H4 (cell line): ENCODE results near the gene NR1D1. TPM values are rescaled to one million over a fixed set of nuclear protein-coding genes. Genes with fewer than 3 reads are reported as not detected.
A peak's percentile ranks its signal among the peaks of the same experiment; 100 is the strongest.
"Not testable (repeated sequence)": the region's sequence is repeated elsewhere in the genome, so short reads cannot be mapped to it uniquely, and the experiment has no call there.

Experiments
- DNase-seq: peaks from one replicate; pipeline ENCODE4 v3.0.0-alpha.2; 2015; ENCODE audit warnings: low spot score
- total RNA-seq: library from RNA; depleted of rRNA; stranded (reverse); fragments of >200 nt; shearing (Covaris generic); gene quantifications from 2 replicates; pipeline ENCODE4 v1.2.3, GENCODE V29; 2014; rRNA removed

NR1D1 gene
- total RNA-seq: 0.39 and 2.2 TPM in 2 replicates

DNA sequence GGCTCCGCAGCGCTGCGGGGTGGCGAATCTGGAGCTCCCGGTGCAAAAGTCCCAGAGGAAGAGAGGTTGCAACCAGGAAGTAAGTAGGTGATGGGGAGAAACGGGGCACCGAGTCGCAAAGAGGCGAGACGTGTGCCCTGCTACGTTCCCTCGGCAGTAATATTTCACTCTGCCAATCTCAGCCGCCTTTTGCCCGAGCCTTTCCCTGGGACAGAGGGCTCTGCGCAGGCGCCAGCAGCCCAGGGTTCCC is at the start of gene NR1D1:
Gene NR1D1 (minus strand): TSS at position 171 of the 250 bp plus-strand sequence. CDS start 495 bp downstream, outside the sequence.
- DNase-seq: no peak

DNA sequence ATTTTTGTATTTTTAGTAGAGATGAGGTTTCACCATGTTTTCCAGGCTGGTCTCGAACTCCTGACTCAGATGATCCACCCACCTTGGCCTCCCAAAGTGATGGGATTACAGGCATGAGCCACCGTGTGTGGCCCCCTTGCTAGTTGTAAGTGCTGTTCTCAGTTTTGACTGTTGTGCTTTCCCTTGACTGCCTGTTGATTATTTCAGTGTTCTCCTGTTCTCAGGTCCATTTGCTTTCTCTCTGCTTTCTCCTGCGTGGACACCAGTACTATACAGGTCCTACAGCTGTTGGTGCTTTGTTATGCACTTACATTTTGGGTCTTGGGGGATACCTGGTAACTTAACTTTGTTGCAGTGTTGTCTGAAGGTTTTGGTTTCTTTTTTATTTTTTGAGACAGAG is 48.1 kb upstream of the NR1D1 start:
- no peak for DNase-seq

DNA sequence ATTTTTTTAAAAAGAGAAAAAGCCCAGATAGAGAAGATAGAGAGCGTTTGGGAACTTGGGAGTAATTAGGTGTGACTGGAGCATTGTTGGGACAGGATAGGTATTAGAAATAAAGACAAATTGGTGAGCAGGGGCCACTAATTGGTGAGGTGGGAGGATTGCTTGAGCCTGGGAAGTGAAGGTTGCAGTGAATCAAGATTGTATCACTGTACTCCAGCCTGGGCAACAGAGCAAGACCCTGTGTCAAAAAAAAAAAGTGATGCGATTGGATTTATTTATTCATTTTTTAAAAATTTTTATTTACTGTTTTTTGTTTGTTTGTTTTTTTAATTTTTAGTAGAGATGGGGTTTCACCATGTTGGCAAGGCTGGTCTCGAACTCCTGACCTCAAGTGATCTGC is 45.1 kb upstream of the NR1D1 start:
- no peak for DNase-seq

DNA sequence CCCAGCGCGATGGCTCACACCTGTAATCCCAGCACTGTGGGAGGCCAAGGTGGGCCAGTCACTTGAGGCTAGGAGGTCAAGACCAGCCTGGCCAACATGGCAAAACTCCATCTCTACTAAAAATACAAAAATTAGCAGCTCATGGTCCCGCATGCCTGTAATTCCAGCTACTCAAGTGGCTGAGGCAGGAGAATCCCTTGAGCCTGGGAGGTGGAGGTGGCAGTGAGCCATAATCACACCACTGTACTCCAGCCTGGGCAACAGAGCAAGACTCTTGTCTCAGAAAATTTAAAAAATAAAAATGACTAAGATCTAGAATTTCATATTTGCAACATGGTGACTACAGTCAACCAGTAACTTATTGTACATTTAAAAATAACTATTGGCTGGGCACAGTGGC is 42.8 kb upstream of the NR1D1 start:
- DNase-seq: not testable (repeated sequence)

DNA sequence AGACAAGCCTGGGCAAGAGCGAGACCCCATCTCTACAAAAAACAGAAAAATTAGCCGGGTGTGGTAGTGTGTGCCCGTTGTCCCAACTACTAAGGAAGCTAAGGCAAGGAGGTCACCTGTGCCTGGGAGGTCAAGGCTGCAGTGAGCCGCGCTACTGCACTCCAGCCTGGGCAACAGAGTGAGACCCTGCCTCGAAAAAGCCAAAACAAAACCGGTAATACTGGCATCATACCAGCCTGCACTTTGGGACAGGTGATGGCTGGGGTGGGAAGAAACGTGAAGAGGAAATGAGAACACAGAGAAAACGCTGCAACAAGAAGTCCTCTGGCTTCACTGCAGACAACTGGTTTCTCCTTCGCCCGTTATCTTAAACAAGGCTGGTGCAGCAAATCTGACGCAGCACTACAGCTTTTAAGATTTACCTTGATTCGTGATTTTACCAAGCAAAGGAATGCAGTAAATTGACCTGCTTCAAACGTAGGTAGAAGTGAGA is 39.2 kb upstream of the NR1D1 start:
- no peak for DNase-seq

DNA sequence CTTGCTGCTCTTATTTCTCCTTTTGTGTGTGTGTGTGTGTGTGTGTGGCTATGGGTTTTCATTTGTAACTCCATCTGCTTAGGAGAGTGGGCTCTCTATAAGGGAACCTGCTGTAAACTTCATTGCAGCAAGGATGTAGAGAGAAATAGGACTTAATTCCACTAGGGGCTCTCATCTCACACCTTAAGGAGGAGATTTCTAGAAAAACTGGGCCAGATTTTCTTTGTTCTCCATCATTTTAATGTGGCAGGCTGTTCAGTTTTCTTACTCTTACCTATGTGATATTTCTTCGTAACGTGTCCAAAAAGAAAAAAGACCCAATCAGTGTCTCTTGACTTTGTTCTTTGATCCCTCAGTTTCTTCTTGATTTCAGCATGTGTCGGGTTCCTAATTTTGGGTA is 35.4 kb upstream of the NR1D1 start:
- no peak for DNase-seq

DNA sequence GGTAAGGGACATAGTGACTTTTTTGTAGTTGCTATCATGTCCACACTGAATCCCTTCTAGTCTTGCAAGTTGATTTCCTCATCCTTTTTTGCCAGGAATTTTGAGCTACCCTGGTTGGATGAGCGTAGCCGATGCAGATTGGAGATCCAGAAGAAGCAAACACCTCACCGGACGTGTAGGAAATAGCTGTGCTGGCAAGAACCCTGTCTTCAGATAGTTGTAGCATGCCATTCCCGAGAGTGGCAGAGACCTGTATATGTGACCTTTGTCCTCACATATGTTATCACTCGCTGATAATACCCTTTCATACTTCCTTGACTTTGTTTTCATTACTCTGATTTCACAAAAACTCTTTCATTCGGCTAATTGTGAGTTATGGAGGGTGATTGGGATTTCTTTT is 33.8 kb upstream of the NR1D1 start:
- DNase-seq: no peak

DNA sequence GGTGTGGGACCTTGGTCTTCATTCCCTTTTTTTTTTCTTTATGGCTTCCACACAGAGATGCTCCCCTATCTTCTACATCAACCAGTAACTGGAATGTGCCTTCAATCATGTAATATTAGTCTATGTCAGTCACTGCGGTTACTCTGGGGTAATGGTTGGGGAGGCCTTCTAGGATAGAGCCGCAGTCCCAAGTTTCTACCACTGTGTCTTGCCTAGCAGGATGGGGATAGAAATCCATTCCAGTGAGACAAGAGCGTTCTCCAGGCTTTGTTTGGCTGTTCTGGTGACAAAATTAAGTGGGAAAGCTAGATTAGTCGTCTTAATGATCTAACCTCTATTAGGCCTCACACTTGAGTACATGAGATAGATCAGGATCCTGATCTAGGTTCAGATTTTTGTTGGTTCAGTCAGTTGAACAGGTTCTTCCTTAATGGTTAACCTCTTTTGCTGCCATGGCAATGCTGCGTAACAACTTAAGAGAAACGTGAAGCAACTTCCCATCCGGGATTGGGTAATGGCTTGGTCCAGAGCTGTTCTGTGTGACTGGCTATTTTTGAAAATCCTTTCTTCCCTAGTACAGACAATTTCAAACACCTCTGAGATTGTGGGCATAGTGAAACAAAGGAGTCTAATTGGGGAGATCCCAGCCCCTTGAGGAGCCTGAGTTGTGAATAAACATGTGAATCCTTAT is 30.1 kb upstream of the NR1D1 start:
- no peak for DNase-seq

DNA sequence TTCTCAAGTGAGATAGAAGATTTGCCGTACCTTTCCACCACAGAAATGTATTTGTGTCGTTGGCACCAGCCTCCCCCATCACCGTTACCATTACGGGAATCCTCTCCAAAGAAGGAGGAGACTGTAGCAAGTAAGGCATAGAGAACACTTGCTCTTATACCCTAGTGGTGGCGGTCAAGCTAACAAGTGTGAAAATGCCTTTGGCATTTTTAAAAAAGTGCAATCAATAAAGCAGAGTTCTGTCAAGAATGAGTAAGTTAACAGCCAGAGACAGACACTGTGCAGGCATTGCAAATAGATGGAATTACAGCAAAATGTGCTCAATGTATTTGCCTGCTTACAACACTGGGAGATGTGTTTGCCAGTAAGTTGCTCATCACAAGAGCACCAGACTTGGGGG is 29.1 kb upstream of the NR1D1 start:
- DNase-seq: no peak

DNA sequence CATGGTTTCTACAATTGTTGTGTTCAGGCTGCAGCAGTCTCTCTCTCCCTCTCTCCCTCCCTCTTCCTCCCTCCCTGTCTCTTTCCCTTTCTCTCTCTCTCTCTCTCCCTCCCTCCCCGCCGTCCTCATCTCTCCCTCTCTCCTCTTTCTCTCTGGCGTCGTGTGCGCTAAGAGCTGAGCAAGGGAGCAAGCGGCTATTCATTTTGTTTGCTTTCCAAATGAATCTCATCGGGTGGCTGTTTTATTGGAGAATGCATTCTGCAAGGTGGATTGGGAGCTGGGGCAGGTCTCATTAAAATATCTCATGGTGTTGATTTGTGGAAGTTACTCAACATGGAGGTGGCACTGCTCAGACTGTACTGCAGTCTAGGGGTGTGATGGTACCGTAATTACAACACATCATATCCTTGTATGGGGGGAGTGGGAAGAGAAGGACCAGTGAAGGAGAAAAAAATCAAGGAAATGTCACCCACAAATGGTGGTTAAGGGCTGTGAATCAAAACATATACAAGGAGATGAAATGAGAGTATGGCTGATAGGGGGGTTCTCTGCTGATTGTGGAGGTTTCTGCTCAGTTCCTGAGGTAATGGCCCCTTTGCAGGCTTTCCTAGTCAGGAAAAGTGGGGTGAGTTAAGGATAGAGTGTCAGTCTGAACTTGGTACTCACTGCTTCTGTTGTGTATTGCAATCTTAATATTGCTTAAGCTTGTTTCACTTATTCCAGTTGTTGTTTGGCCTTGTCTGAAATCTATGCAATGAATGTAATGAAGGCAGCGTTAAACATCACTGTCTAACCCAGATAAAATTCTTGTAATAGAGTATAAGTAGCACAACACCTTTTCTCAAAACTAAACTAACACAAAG is 24.1 kb upstream of the NR1D1 start:
- no peak for DNase-seq

DNA sequence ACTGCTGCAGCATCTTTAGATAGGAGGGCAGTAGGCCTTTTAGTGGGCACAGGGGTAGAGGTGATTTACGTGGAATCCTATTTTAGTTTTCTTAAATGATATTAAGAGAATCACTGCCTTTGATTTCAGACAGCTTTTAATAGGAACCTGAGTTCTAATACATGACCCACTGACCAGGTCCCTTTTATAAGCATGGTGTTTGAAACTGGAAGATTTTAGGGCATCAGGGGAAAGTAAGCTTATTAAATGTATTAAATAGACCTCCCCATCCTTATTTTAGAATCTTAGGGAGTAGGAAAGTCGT is 23.4 kb upstream of the NR1D1 start:
- DNase-seq: no peak

DNA sequence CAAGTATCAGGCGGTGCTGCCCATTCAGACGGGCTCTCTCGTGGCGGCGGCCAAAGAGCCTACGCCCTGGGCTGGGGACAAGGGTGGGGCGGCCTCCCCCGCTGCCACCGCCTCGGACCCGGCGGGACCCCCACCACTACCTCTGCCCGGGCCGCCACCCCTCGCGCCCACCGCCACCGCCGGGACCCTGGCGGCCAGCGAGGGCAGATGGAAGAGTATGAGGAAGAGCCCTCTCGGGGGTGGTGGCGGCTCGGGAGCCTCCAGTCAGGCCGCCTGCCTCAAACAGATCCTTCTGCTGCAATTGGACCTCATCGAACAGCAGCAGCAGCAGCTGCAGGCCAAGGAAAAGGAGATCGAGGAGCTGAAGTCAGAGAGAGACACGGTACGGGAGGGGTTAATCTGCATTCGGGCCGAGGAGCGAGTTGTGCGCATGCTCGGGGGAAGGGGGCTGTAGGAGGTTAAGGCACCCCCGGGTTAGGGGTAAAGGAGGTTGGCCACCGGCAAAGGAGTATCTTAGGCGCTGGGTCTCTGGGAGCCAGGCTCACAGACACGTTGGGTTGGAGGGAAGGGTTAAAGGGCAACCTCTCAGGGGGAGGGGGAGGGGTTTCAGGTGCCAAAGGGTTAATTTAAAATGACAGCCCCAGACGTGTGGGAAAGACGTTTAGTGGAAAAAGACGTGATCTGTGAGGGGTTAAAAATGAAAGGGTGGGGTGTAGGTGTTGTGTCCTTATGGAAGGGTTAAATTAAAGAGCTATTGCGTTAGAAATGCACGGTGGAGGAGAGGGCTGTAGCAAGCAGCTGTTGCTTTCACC is 22.8 kb upstream of the NR1D1 start:
- no peak for DNase-seq

DNA sequence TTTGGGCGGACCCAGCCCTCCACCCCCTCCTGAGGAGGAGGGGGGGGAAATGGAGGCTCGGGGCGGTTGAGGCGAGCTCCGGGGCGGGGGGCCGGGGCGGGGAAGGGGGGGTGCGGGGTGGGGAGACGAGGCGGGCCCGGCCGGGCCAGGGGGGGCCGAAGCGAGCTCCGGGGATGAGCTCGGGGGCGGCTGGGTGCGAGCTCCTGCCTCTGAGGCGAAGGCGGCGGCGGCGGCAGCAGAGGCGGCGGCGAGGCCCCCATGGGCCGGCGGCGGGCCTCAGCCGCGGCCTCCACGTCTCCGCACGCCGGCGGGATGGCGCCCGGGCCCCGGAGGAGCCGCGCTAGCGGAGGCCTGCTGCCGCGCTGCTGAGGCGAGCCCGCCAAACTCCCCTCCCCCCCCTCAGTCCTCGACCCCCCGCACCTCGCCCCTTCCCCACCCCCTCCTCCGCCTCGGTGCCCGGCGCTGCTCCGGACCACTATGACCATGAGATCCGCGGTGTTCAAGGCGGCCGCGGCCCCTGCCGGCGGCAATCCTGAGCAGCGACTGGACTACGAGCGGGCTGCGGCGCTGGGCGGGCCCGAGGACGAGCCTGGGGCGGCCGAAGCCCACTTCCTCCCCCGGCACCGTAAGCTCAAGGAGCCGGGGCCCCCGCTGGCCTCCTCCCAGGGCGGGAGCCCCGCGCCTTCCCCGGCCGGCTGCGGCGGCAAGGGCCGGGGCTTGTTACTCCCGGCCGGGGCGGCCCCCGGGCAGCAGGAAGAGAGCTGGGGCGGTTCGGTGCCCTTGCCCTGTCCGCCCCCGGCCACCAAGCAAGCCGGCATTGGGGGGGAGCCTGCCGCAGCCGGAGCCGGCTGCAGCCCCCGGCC is 22.0 kb upstream of the NR1D1 start:
- no peak for DNase-seq

DNA sequence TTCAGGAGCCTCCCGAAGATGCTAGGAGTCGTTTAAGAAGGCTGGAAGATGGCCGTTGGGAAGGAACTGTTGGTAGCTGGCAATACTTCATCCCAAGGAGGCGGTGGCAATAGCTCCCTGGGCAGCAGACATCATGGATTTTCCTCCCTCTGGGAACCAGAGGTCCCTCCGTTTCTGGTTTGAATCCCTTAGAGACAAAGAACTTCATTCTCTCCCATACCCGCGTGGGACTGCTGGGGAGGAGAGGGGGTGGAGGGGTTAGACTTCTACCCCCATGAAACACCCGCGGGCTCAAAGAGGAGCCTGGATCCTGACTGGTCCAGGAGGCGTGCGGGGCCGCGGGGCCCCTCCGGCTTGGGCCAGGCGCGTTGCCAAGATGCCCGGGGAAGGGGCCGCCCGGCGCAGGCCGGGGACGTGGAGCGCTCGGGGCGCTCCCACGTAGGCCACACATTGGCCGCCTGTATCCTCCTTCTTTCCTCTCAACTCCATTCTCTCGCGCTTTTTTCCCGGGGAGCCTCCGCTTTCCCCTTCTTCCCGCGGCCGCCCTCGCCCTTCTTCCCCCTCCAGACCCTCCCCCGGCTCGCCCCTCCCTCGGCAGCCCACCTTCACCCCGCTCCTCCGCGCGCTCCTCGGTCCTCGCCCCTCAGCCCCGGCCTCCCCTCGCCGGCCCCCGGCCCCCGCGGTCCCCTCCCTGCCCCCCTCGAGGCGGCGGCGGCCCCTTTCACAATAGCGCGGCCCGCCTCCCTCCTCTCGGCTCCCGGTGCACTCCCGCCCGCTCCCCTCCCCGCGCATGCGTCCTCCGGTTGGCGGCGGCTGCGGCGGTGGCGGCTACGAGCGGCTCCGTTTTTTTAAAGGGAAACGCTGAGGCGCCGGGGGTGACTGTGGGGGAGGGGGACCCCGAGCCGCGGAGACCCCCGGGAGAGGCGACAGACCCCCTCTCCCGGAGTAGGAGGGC is 21.1 kb upstream of the NR1D1 start, which contains the start of gene MSL1:
Gene MSL1 (plus strand): TSS at position 791 of the 955 bp plus-strand sequence. CDS start 642 bp downstream, outside the sequence.
- peak; percentile 71 for DNase-seq

DNA sequence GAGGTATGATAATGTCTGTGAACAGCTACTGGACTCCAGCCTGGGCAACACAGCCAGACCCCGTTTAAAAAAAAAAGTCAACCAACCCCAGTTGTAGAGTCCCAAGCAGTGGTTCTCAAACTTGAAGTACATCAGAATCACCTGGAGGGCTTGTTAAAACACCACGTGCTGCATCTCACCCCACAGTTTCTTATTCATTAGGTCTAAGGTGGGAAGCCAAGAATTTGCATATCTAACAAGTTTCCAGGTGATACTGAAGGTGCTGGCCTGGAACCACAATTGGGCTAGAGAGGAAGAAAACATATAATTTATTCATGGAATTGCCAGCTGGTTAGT is 14.7 kb upstream of the NR1D1 start:
- DNase-seq: no peak

DNA sequence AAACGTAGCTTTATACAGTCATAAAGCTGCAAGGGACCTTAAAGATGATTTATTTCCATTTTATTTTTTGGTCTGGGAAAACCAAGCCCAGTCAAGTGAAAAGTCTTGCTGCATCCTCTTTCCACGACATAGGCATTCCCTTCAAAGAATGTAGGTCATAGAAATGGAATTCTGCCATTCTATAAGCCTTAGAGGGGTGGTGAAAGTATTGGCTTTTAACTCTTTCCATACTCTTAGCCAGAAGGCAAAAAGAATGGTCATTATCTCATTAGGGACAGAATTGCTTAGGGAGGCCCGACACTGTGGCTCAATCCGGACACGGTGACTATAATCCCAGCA is 13.5 kb upstream of the NR1D1 start:
- DNase-seq: no peak

DNA sequence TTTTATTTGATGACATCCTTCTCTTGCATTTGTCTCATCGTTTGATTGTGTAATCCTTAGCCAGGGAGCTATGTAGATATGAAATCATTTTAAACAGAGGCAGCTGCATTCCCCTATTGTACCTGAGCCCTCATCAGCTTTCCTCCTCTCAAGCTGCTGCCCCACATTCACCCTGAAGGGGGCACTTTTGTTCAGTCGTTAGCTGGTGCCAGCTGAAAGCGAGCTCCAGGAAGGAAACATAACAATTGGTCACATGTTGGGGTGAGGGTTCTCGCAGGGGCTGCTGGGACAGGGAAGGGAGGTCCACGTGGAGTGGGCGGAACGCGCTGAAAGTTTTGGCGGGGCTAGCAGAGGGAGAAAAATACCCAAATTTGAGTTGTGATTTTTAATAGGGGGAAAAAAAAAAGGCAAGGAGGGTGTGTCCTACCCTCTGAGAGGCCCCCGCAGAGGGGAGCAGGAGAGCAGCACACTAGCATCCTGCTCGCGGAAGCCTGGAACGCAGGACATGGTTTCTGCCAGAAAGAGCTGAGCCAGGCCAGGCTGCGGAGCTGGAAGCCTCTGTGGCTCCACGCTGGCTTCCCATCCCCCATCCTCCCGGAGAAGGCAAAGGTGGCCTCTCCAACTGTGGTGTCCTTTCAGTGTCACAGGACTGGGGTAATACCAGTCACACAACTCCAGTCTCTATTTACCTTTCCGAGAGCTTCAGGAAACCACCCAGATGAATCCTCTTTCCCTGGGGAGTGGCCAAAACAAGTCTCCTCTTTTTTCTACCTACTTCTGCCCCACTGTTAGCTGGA is 12.9 kb upstream of the NR1D1 start:
- peak; percentile 95 for DNase-seq

DNA sequence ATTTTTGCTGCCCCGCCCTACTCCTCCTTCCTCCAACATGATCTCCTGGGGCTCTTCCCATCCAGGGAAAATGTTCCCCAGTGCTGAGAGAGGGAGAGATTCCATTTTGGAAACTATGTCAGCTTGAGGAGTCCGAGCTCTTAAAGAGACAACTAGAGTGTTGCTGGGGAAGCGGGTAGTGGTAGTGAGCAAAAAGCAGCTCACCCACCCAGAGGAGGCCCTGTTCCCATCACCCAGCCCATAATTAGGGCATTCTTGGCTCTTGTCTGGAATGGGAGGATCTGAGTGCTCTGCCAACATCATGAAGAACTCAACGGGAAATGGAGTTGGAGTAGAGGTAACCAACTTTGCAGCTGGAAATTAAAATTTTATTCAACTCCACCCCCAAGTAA is 12.3 kb upstream of the NR1D1 start:
- no peak for DNase-seq

DNA sequence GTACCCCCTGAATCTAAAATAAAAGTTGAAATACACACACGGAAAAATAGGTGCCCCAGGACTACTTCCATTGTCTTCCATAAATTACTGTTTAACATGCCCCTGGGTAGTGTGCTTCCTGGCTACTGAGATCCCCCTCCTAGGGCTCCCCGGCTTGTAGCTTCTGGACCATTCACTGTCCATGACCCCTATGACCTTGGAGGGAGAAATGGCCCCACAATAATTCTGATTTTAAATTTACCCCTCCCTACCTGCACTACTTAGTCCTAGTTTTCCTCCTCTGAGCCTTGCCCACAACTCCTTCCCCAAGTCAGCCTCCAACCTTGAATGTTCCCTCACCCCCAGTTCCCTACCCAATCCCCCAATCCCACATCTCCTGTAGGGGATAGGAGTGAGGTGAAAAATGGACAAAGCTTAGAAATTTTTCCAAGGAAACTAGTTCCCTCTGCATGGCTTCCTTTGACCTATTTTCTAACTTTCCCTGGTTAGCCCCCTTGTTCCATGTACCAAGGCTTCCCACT is 11.9 kb upstream of the NR1D1 start:
- DNase-seq: no peak
